IPS-18a (cell line): ENCODE data around the gene SDK2.

Experiments
- H3K27ac ChIP-seq: one replicate; pipeline ENCODE4 v1.5.1; 2013; ENCODE audit warnings: low read length
- H3K27me3 ChIP-seq: one replicate; pipeline ENCODE4 v1.6.1; 2013; ENCODE audit warnings: mild to moderate bottlenecking, low read length; ENCODE audit not compliant: control insufficient read depth, insufficient read depth
- H3K36me3 ChIP-seq: one replicate; pipeline ENCODE4 v1.6.1; 2013; ENCODE audit warnings: low read depth, low read length; ENCODE audit not compliant: control insufficient read depth
- H3K4me1 ChIP-seq: one replicate; pipeline ENCODE4 v1.6.1; 2013; ENCODE audit warnings: low read depth, low read length; ENCODE audit not compliant: control insufficient read depth
- H3K4me3 ChIP-seq: one replicate; pipeline ENCODE4 v1.5.1; 2013; ENCODE audit warnings: low read length
- H3K9ac ChIP-seq: one replicate; pipeline ENCODE4 v1.6.1; 2013; ENCODE audit warnings: mild to moderate bottlenecking, low read length, moderate library complexity
- H3K9me3 ChIP-seq: one replicate; pipeline ENCODE4 v1.6.1; 2013; ENCODE audit warnings: low read depth, low read length; ENCODE audit not compliant: control insufficient read depth

Gene SDK2

GRCh38 chr17:73396431-73397277 is 247.6 kb downstream of the SDK2 start:
- Histone ChIP-seq H3K9ac (no peak overlapping the region), H3K9me3 (no peaks in the 10 kb centered on the region), H3K27ac (no peak overlapping the region), H3K4me1 (no peaks in the 10 kb centered on the region), H3K27me3 (no peaks in the 10 kb centered on the region), H3K36me3 (no peaks in the 10 kb centered on the region), H3K4me3 (no peak overlapping the region)

GRCh38 chr17:73394512-73395450 is 249.5 kb downstream of the SDK2 start:
- Histone ChIP-seq H3K36me3 (no peaks in the 10 kb centered on the region), H3K4me1 (no peaks in the 10 kb centered on the region), H3K9me3 (no peaks in the 10 kb centered on the region), H3K27me3 (no peaks in the 10 kb centered on the region), H3K9ac (no peak overlapping the region), H3K27ac (no peak overlapping the region), H3K4me3 (no peak overlapping the region)

- no peaks in the 10 kb centered on the region for H3K4me1 ChIP-seq
- H3K36me3 ChIP-seq = no peaks in the 10 kb centered on the region
- H3K9ac ChIP-seq = no peak overlapping the region
- no peaks in the 10 kb centered on the region for H3K9me3 ChIP-seq
- no peak overlapping the region for H3K4me3 ChIP-seq
- no peak overlapping the region for H3K27ac ChIP-seq
- no peaks in the 10 kb centered on the region for H3K27me3 ChIP-seq
These were observed 250.3 kb downstream of the SDK2 start for GRCh38 chr17:73393962-73394361.

GRCh38 chr17:73393381-73393780 is 250.9 kb downstream of the SDK2 start:
- H3K27me3 ChIP-seq = no peaks in the 10 kb centered on the region
- no peaks in the 10 kb centered on the region for H3K36me3 ChIP-seq
- H3K9me3 ChIP-seq = no peaks in the 10 kb centered on the region

GRCh38 chr17:73391331-73392265 is 252.6 kb downstream of the SDK2 start:
- Histone ChIP-seq H3K4me1 (no peaks in the 10 kb centered on the region), H3K36me3 (no peaks in the 10 kb centered on the region), H3K4me3 (no peak overlapping the region), H3K9me3 (no peaks in the 10 kb centered on the region), H3K27me3 (no peaks in the 10 kb centered on the region), H3K9ac (no peak overlapping the region), H3K27ac (no peak overlapping the region)

More at GRCh38 chr17:73393381-73393780, 250.9 kb downstream of the SDK2 start:
- Histone ChIP-seq H3K9ac (no peak overlapping the region), H3K27ac (no peak overlapping the region), H3K4me3 (no peak overlapping the region), H3K4me1 (no peaks in the 10 kb centered on the region)

- no peaks in the 10 kb centered on the region for H3K27me3 ChIP-seq
- no peak overlapping the region for H3K4me3 ChIP-seq
- H3K9ac ChIP-seq = no peak overlapping the region
- no peak overlapping the region for H3K27ac ChIP-seq
- no peaks in the 10 kb centered on the region for H3K4me1 ChIP-seq
- H3K36me3 ChIP-seq = no peaks in the 10 kb centered on the region
- H3K9me3 ChIP-seq = no peaks in the 10 kb centered on the region
These were observed 253.4 kb downstream of the SDK2 start for GRCh38 chr17:73390851-73391250.

GRCh38 chr17:73390221-73390620 is 254.0 kb downstream of the SDK2 start:
- Histone ChIP-seq H3K9me3 (no peaks in the 10 kb centered on the region), H3K9ac (no peak overlapping the region), H3K27ac (no peak overlapping the region), H3K4me3 (no peak overlapping the region), H3K27me3 (no peaks in the 10 kb centered on the region), H3K4me1 (no peaks in the 10 kb centered on the region), H3K36me3 (no peaks in the 10 kb centered on the region)

GRCh38 chr17:73389411-73389810 is 254.8 kb downstream of the SDK2 start:
- no peak overlapping the region for H3K27ac ChIP-seq
- H3K9ac ChIP-seq = no peak overlapping the region
- no peaks in the 10 kb centered on the region for H3K36me3 ChIP-seq
- H3K9me3 ChIP-seq = no peaks in the 10 kb centered on the region
- no peaks in the 10 kb centered on the region for H3K27me3 ChIP-seq
- H3K4me3 ChIP-seq = no peak overlapping the region
- no peaks in the 10 kb centered on the region for H3K4me1 ChIP-seq

- H3K27me3 ChIP-seq = no peaks in the 10 kb centered on the region
- H3K36me3 ChIP-seq = no peaks in the 10 kb centered on the region
- no peaks in the 10 kb centered on the region for H3K4me1 ChIP-seq
- no peak overlapping the region for H3K27ac ChIP-seq
- H3K4me3 ChIP-seq = no peak overlapping the region
- no peak overlapping the region for H3K9ac ChIP-seq
- H3K9me3 ChIP-seq = no peaks in the 10 kb centered on the region
These were observed 255.7 kb downstream of the SDK2 start for GRCh38 chr17:73388578-73388905.

GRCh38 chr17:73387746-73388577 is 256.3 kb downstream of the SDK2 start:
- Histone ChIP-seq H3K9ac (no peak overlapping the region), H3K4me1 (no peaks in the 10 kb centered on the region), H3K4me3 (no peak overlapping the region), H3K27me3 (no peaks in the 10 kb centered on the region), H3K36me3 (no peaks in the 10 kb centered on the region), H3K27ac (no peak overlapping the region), H3K9me3 (no peaks in the 10 kb centered on the region)
